DMS53 (cell line): ENCODE measurements around the gene TRPC4.
"Not testable (repeated sequence)": the region's sequence is repeated elsewhere in the genome, so short reads cannot be mapped to it uniquely, and the experiment has no call there.

Experiments
- DNase-seq: peaks from one replicate; lab custom pipeline; 2025; lab: John Stamatoyannopoulos, UW

Gene TRPC4

DNA sequence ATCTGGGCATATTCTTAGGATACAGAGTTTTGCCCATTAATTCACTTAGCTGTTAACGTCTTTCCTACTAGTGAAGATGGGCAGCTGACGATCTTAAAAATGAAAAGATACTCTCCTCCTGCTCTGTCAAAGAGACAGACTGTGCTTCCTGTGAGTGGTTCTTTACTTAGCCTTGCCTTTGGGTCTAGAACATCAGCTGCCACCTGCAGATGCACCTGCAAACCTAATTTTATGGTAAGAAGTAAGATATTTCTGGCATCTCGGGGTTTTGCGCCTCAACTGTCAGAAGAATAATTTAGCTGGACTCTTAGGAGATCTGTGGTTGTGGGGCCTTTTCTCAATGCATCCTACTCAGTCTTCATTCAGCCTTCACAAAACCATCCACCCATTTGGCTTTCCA is 36.2 kb downstream of the TRPC4 start:
- DNase-seq = no peak

DNA sequence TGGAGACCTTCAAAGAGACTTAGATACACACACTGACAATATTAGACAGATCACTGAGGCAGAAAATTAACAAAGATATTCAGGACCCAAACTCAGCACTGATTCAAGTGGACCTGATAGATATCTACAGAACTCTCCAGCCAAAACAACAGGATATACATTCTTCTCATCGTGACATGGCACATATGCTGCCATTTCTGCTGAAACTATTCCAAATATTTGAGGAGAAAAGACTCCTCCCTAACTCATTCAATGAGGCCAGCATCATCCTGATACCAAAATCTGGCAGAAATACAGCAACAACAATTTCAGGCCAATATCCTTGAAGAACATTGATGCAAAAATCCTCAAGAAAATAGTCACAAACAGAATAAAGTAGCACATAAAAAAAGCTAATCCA is 53.3 kb downstream of the TRPC4 start:
- DNase-seq = no peak

DNA sequence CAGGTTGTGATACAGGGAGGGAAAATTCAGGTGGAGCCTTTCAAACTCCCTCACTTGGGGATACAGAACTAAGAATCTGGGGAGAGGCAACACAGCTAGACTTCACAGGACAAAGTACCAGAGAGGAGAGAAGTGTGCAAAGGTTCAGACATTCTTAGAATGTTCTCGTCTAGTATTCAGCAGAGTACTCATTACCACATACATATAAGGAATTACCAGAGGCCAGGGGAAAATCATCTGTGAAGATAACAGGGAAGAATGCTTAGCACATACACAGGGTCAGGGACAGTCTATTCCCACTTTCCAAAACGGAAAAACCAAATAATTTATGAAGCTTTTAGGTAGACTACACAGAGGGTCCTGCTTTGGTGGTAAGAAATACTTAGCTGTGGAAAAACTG is 58.1 kb downstream of the TRPC4 start:
- DNase-seq = no peak

DNA sequence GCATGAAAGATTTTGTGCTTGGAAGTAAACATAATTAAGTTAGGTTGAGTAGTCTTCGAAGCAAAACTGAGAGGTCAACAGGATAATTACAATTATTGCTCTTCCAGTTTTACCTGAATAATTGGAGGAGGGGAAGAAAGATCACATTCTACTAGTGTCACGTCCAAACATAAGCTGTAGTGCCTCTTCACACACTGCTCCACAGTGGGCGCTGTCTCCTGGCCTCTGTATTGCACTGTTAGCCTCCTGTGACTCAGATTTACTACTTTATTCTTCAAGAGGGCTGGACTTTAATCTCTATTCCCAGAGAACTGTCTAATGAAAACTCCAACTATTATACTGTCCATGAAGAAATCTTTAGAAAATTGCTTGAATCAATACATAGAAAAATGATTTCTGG is 62.9 kb downstream of the TRPC4 start:
- DNase-seq = peak; percentile 13

DNA sequence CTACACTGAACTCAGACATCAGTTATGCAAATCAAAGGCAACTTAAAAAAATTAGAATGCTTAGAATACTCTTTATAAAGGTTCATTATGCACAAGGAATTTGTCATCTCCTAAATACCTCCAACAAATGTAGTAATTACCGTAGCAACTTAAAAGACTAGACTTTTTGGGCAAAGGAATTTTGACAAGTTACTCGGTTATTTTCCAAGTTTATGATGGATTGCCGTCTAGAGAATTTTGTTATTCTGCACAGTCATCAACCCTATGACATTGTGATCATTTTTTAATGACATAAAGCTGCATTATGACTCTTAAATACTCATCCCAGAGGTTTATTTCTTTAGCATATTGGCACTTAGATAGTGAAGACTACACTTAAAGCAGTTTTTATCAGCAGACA is 71.9 kb downstream of the TRPC4 start:
- DNase-seq = no peak

DNA sequence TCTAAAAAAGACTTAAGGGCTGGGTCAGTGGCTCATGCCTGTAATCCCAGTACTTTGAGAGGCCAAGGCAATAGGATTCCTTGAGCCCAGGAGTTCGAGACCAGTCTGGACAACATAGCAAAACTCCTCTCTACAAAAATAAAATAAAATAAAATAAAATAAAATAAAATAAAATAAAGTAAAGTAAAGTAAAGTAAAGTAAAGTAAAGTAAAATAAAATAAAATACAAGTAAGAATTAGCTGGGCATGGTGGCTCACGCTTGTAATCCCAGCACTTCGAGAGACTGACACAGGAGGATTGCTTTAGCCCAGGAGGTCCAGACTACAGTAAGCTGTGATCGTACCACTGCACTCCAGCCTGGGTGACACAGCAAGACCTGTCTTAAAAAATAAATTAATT is 72.8 kb downstream of the TRPC4 start:
- DNase-seq = not testable (repeated sequence)

DNA sequence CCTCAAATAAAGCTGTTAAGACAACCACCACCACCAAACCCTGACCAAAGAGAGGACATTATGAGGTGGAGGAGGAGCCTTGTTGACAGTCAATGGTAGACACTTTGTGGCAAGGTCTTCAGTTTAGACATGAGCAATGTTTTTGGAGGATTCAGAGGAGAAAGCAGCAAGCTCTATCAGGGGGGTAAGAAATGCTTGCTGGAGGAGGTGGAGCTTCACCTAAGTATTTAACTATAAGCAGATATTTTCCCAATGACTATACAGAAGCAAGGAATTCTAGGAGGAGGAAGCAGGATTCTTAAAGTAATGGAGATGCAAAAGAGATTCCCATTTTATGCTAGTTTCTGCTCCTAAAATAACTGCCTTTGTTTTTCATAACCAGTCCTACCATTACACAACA is 74.2 kb downstream of the TRPC4 start:
- no peak for DNase-seq

DNA sequence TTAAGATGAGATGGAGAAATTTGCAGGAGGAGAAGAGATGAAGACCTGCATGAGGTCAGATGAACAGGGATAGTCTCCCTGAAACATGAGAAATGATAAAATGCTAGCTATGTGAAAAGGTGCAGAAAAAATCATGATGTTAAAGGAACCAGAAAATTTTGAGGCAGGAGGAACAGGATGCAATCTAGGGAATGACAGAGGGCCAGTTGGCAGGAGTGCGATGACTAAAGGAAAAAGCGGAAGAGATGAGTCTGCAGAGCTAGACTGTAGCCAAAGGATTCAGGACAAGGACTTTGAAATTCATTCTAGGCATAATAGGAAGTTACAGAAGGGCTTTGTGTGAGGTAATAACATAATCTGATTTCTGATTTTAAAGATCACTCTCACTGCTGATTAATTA is 77.9 kb downstream of the TRPC4 start:
- DNase-seq = no peak

DNA sequence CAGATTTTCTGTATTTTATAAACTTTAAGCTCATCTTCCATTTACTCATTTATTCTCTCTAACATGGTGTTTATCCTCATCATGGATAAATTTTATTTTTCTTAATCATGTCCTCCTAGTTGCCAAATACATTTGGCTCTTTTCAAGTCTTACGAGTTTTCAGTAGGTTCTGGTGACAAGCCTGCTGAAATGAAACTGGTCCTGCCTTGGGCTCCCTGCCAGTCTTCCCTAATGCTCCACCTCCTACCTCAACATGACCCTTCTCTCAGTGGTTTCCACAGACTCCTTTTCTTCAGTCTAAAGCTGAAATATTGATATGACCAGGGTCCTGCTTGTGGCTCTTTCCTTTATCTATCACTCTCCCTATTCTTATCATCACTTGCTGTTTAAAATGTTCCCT is 81.2 kb downstream of the TRPC4 start:
- DNase-seq = no peak

DNA sequence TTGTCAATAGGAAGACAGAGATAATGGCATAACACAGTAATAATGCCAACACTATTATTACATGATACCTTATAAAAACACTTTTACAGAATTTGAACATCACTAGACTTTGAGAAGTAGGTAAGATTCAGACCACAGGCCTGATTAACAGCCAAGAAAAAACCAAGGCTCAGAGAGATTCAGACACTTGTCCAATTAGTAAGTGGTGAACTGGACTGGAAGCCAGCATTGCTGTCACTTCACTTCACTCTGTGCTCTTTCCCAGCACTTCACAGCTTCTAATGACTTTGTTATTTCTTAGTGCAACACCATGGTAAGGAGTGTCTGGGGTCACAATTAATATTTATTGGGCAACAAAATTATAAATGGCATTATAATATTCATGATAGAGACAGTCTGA is 91.9 kb downstream of the TRPC4 start:
- no peak for DNase-seq

DNA sequence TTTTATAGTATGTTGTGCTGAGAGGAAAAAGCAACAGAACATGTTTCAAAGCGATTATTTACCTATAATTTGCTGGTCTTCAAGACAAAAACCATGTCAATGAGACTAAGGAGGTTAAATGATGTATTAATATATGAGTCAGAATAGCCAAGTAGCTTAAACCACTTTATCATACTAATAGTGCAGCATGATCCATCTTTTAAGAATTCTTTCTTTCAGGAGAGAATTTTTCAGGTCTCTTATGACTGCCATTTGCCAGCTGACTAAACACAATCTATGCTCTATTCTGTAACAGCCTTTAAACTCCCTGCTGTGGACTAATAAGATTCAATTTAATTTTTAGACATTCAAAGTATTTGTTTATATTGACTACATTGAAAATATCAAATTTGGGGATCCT is 93.7 kb downstream of the TRPC4 start:
- DNase-seq = no peak

DNA sequence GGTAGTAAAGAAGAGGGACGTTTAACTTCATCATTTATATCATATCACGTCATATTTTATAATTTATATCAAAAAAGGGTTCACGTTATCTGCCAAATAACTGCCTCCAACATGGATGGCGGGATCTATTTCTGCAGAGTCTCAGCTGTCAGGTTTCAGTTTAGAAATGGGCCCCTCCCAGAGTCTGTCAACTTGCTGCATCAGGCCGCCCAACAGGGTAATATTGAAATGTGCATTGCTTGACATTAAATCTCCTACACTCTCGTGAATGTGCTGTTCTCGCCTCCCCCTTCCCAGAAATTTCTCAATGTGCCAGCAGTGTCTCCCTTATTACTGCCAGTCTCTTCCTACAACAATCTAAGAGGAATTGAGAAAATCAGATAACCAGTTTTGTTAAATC is 96.9 kb downstream of the TRPC4 start:
- DNase-seq = no peak

DNA sequence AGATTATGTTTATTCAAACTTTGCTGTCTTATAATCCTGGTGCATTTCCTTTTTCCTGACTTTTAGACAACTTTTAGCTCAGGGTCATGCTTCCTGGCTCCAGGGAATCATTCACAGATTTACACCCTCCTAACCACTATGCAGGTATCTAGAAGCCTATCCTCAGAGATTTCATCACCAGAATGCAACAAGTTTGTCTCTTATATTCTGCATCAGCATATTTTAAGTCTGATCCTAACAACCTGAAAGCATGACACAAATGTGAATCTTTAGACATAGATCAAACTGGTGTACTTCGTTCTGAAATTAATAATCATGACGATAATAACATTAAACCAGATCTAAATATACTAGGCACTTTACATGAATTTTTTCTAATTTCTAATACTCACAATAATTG is 100.0 kb downstream of the TRPC4 start:
- no peak for DNase-seq

DNA sequence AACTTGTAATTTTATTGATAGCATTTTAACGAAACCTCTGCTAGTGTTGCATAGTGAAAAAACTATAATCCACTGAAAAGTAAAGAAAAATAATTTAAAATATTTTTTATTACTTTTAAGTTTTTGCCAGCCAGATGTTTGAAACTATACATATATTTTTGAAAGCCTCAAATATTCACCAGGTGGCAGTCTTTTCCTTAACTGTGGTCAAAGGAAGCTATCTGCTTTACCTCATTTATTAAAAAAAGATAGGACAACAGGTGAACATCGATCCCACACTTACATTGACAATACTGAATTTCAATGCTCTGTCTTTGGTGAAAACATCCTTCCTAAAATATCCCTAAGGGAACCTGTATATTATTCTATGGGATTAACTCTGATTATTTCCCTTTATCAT is 100.5 kb downstream of the TRPC4 start:
- peak; percentile 51 for DNase-seq

DNA sequence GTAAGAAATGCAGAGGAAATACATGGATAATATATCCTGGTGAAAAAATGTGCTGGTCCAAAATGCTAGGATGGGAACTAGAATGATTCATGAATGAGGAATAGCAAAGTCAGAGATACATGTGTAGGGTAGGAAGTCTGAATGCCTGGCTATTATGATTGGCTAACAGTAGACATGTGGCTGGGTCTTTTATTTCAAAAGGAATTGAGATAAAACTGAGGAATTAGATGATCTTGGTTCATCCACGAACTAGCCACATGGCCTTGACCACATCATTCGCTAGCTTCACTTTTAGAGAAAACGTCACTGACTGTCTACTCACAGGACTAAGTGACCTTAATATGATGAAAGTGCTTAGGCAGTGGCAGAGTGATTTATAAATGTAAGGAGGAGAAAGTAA is 103.1 kb downstream of the TRPC4 start:
- no peak for DNase-seq

DNA sequence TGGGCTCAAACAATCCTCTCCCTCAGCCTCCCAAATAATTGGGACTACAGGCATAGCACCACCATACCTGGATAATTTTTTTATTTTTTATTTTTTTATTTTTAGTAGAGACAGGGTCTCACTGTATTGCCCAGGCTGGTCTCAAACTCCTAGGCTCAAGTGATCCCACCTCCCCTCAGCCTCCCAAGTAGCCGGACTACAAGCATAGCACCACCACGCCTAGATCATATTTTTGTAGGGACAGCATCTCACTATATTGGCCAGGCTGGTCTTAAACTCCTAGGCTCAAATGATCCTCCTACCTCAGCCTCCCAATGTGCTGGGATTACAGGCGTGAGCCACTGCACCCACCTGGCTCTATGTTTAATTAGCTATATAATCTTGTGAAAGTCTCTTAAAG is 114.2 kb downstream of the TRPC4 start:
- DNase-seq = no peak

DNA sequence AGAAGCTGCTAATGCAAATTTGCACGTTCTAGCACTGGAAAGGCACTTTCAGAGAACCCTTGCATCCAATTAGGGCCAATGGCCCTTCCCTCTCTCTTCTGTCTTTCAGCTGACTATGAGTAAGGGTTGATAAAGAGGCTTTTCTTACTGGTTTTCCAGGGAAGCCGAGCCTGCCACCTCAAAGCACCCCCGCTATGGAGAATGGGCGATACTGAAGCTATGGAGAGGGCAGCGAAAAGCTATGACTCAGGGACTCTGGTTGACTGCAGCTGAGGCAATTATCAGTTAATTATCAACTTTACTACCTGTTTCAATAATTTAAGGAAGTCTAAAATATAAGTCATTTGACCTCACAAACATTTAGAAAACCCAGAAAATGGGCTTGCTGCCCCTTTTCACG is 115.8 kb downstream of the TRPC4 start:
- DNase-seq = peak; percentile 65

DNA sequence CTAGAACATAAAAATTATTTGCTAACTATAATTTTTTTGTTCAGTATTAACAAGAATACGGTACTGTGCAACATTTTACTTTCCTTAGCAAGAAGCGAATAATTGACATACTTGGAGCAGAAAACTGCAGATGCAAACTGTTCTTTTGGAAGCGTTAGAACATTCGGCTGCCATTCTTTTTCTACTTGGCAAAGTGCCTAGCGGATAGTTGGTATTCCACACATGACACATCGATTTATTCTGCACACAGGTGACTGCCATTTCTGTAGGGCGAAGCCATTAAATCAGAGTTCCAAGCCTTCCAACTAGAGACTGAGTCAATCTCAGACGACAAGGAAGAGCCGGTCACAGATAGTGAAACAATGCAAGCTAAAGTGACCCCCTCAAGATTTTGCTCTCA is 117.4 kb downstream of the TRPC4 start:
- no peak for DNase-seq

DNA sequence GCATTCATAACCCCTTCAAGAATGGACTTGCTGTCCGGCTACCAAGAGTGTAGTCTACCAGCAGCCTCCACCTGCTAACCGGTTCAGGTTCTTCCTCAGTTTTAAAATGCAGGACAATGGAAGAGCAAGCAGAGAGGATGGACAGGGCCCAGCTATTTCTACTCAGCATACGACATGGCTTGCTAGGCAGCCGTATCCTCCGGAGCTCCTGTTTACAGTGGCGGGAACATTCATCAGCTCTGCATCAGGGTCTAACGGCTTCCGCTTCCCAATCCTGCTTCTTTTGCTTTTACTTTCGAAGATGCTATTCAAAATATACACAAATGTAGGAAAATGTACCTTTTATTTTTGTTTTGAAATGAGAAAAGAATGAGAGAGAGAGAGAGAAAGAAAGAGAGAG is 118.5 kb downstream of the TRPC4 start:
- DNase-seq = no peak

DNA sequence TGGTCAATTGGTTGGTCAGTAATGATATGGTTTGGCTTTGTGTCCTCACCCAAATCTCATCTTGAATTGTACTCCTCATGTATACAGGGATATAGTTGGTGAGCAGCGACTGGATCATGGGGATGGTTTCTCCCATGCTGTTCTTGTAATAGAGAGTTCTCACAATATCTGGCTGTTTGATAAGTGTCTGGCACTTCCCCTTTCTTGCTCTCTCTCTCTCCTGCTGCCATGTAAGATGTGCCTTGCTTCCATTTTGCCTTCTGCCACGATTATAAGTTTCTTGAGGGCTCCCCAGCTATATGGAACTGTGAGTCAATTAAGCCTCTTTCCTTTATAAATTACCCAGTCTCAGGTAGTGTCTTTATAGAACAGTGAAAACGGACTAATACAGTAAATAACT is 120.7 kb downstream of the TRPC4 start:
- DNase-seq = no peak

DNA sequence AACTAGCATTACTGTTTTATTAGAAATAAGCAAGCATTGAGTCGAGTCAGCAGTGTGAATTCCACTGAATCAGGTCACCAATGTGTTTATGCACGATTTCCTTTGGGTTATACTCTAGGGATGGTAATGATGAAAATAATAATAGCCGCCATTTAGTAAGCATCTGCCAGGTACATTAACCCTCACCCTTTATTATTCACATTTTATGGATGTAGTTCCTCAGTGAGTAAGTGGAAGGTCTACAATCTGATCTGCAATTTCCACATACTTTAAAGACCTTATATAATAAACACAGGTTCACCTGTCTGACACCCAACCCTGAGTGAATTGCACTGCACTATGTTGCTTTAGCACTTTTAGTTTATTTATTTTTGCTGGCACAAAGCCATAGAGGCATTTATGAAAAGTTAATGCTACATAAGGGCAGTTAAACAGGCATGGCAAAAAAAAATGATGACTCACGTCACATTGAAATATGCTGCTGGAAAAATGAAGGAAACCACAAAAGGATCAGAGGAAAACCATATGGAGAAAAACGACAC is 122.4 kb downstream of the TRPC4 start:
- DNase-seq = peak; percentile 70

DNA sequence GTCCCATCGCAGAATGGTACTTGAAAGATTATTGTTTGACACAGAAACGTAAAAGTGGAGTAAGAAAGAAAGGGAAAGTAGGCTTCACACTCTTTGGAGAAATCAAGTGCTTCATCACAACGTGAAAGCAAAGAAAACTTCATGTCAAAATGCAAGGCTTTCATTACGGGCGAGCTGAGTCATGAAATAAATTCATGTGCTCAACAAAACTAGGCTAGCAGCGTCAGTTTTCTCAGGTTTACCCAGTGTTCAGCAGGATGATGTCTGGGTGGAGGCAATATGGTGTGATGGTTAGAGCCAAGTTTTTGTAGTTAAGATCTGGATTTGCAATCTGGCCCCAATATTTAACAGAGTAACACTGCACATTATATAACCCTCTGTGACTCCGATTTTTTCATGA is 128.0 kb downstream of the TRPC4 start:
- no peak for DNase-seq

DNA sequence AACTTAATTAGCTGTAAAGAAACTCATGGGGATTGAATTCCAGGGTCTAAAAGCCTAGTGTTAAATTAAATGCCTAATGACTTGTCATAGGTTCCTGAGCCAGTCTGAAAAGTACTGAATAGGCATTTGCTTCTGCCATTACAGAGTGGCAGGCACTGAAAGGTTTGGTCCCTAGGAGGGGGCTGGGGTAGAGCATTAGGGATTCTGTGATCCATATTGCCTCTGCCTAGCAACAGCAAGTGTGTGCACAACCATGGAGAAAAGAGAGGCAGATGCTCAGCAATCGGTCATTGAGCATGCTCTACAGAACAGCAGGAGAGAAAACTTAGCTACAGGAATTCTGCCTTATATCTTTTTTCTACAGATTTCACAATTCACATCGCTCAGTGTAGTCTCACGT is 133.5 kb downstream of the TRPC4 start:
- no peak for DNase-seq

DNA sequence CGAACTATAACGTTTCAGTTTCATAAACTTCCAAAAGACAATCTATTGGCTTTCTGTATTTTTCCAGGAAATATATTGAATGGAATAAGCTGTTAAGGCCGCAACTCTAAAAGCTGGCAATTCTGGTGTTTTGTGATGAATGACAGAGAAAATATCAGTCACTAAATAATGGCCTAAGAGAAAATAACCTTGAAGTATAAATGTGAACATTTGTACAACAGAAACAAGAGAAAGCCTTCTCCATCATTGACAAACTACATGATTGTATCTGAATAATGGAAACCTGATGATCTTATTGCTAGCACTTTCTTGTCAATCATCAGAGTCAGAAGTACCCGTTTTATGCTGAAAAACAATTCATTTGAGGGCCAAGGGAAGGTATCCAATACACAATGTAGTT is 134.3 kb downstream of the TRPC4 start:
- no peak for DNase-seq

DNA sequence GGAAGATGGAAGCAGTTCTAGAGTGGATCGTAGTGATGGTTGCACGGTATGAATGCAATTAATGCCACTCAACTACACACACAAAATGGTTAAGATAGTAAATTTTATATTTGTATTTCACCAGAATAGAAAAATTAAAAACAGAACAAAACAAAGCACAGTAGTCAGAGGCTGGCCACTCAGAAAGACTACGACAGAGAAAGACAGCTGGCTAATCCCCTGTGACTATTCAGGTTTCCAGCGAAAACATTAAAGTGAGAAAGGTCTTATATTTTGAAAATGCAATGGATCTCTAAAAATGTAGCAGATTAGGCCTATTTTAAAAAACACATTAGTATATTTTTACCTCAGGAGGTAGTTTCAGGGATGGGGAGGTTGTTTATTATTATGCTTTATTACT is 139.7 kb downstream of the TRPC4 start:
- DNase-seq = no peak
